ENCODE data around the gene ENPEP.

Gene ENPEP

GRCh38 chr4:110587666-110588285 is 111.8 kb downstream of the ENPEP start:
- DNase-seq (ENCODE audit: low read depth, low spot score) = no peak
- Histone ChIP-seq H3K9me3 (ENCODE audit: low read depth, low read length) (no peaks in the 10 kb centered on the region), H3K36me3 (ENCODE audit: insufficient read depth, low read length) (no peaks in the 10 kb centered on the region), H3K9ac (ENCODE audit: insufficient read length) (no peak overlapping the region), H3K4me3 (no peak overlapping the region), H3K27ac (no peak overlapping the region)
- TF ChIP-seq EZH2 (IDR thresholded peaks at IDR 0.05) (no peak), FOXP2 (optimal IDR thresholded peaks at IDR 0.05; ENCODE audit: control extremely low read depth, extremely low read length, insufficient read depth) (no peak), POLR2AphosphoS5 (IDR thresholded peaks at IDR 0.05; ENCODE audit: borderline replicate concordance, low read depth, low read length) (no peak)

GRCh38 chr4:110589297-110589696 is 113.3 kb downstream of the ENPEP start:
- DNase-seq (ENCODE audit: low read depth, low spot score) = no peak
- TF ChIP-seq POLR2AphosphoS5 (IDR thresholded peaks at IDR 0.05; ENCODE audit: borderline replicate concordance, low read depth, low read length) (no peak), EZH2 (IDR thresholded peaks at IDR 0.05) (no peak), FOXP2 (optimal IDR thresholded peaks at IDR 0.05; ENCODE audit: control extremely low read depth, extremely low read length, insufficient read depth) (no peak)
- H3K9ac ChIP-seq (ENCODE audit: insufficient read length) = no peak overlapping the region
- no peak overlapping the region for H3K27ac ChIP-seq
- no peaks in the 10 kb centered on the region for H3K36me3 ChIP-seq (ENCODE audit: insufficient read depth, low read length)
- H3K9me3 ChIP-seq (ENCODE audit: low read depth, low read length) = no peaks in the 10 kb centered on the region
- H3K4me3 ChIP-seq = no peak overlapping the region

GRCh38 chr4:110595583-110595982 is 119.6 kb downstream of the ENPEP start:
- no peak overlapping the region for H3K27ac ChIP-seq
- H3K9ac ChIP-seq (ENCODE audit: insufficient read length) = no peak overlapping the region
- peaks cover 12% of the 10 kb centered on the region; the same call in 1 of the 2 replicates for H3K9me3 ChIP-seq (ENCODE audit: low read depth, low read length)
- DNase-seq (ENCODE audit: low read depth, low spot score) = no peak
- TF ChIP-seq POLR2AphosphoS5 (IDR thresholded peaks at IDR 0.05; ENCODE audit: borderline replicate concordance, low read depth, low read length) = no peak
- no peak for TF ChIP-seq EZH2 (IDR thresholded peaks at IDR 0.05)
- TF ChIP-seq FOXP2 (optimal IDR thresholded peaks at IDR 0.05; ENCODE audit: control extremely low read depth, extremely low read length, insufficient read depth) = no peak
- no peak overlapping the region for H3K4me3 ChIP-seq
- H3K36me3 ChIP-seq (ENCODE audit: insufficient read depth, low read length) = no peaks in the 10 kb centered on the region

DNA sequence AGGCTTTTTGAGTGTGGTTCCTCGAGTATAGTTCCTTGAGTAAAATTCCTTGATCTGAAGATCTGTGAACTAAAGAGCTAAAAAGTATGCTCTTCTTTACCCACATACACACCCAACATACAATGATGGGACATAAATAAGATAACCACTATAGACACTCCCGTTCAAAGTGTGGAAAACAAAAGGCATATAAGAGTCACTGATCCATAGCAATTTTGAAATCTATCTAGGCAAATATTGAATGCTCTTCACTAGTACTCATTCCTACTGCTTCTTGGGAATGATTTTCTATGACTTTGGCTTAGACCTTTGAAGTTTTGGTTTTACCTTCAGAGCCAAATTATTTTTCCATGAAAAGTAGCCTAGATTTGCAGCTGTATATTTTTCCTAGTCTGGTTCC is 120.5 kb downstream of the ENPEP start:
- DNase-seq (ENCODE audit: low read depth, low spot score) = no peak
- no peaks in the 10 kb centered on the region for H3K36me3 ChIP-seq (ENCODE audit: insufficient read depth, low read length)

DNA sequence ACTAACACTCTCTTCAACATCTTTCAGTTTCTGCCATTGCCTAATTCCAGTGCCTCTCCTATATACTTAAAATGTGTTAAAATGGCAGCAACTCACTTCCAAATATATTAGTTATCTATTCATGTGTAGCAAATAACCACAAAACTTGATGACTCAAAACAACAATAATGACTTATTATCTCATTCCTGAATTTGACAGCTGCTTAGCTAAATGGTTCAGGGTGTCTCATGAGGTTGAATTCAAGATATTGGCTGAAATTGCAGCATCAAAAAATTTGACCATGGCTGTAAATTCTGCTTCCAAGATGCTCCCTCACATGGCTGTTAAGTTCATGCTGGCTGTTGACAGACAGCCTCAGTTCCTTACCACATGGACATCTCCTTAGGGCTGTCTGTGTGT is 121.6 kb downstream of the ENPEP start:
- H3K4me3 ChIP-seq = no peak overlapping the region
- H3K36me3 ChIP-seq (ENCODE audit: insufficient read depth, low read length) = no peaks in the 10 kb centered on the region
- TF ChIP-seq EZH2 (IDR thresholded peaks at IDR 0.05) (no peak), FOXP2 (optimal IDR thresholded peaks at IDR 0.05; ENCODE audit: control extremely low read depth, extremely low read length, insufficient read depth) (no peak), POLR2AphosphoS5 (IDR thresholded peaks at IDR 0.05; ENCODE audit: borderline replicate concordance, low read depth, low read length) (no peak)
- peaks cover 12% of the 10 kb centered on the region; the same call in 1 of the 2 replicates for H3K9me3 ChIP-seq (ENCODE audit: low read depth, low read length)
- H3K27ac ChIP-seq = no peak overlapping the region
- H3K9ac ChIP-seq (ENCODE audit: insufficient read length) = no peak overlapping the region
- DNase-seq (ENCODE audit: low read depth, low spot score) = no peak

More for the DNA sequence above, 120.5 kb downstream of the ENPEP start:
- no peak for TF ChIP-seq EZH2 (IDR thresholded peaks at IDR 0.05)
- no peak overlapping the region for H3K4me3 ChIP-seq
- H3K27ac ChIP-seq = no peak overlapping the region
- peaks cover 12% of the 10 kb centered on the region; the same call in 1 of the 2 replicates for H3K9me3 ChIP-seq (ENCODE audit: low read depth, low read length)
- H3K9ac ChIP-seq (ENCODE audit: insufficient read length) = no peak overlapping the region

- H3K36me3 ChIP-seq (ENCODE audit: insufficient read depth, low read length) = no peaks in the 10 kb centered on the region
- H3K4me3 ChIP-seq = no peak overlapping the region
- no peak overlapping the region for H3K27ac ChIP-seq
- TF ChIP-seq FOXP2 (optimal IDR thresholded peaks at IDR 0.05; ENCODE audit: control extremely low read depth, extremely low read length, insufficient read depth) = no peak
- no peak for TF ChIP-seq EZH2 (IDR thresholded peaks at IDR 0.05)
- no peak for TF ChIP-seq POLR2AphosphoS5 (IDR thresholded peaks at IDR 0.05; ENCODE audit: borderline replicate concordance, low read depth, low read length)
- no peak overlapping the region for H3K9ac ChIP-seq (ENCODE audit: insufficient read length)
- H3K9me3 ChIP-seq (ENCODE audit: low read depth, low read length) = peaks cover 6% of the 10 kb centered on the region; the same call in 1 of the 2 replicates
- DNase-seq (ENCODE audit: low read depth, low spot score) = no peak
Measured at GRCh38 chr4:110602061-110602460, 126.1 kb downstream of the ENPEP start.

DNA sequence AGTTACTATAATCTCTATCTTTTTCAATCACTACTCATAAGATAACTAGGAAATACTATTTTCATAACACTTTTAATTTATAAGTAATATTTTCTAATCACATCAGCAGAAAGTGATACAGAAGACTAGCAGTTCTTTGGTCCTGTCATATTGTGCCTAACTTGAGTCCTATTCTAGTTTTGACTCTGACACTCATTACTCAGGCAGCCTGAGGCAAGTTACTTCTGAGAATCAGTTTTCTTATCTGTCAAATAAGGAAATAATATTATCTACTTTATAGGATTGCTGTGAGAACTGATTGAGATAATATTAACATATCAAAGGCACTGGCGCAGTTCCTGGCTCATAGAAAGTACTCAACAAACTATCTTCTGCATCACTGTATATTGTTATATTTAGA is 129.1 kb downstream of the ENPEP start:
- H3K9ac ChIP-seq (ENCODE audit: insufficient read length) = no peak overlapping the region
- no peak overlapping the region for H3K27ac ChIP-seq
- DNase-seq (ENCODE audit: low read depth, low spot score) = no peak
- H3K9me3 ChIP-seq (ENCODE audit: low read depth, low read length) = no peaks in the 10 kb centered on the region
- no peaks in the 10 kb centered on the region for H3K36me3 ChIP-seq (ENCODE audit: insufficient read depth, low read length)
- TF ChIP-seq POLR2AphosphoS5 (IDR thresholded peaks at IDR 0.05; ENCODE audit: borderline replicate concordance, low read depth, low read length) (no peak), FOXP2 (optimal IDR thresholded peaks at IDR 0.05; ENCODE audit: control extremely low read depth, extremely low read length, insufficient read depth) (no peak), EZH2 (IDR thresholded peaks at IDR 0.05) (no peak)
- H3K4me3 ChIP-seq = no peak overlapping the region

GRCh38 chr4:110609044-110609750 is 133.2 kb downstream of the ENPEP start:
- H3K27ac ChIP-seq = no peak overlapping the region
- no peak for DNase-seq (ENCODE audit: low read depth, low spot score)
- TF ChIP-seq FOXP2 (optimal IDR thresholded peaks at IDR 0.05; ENCODE audit: control extremely low read depth, extremely low read length, insufficient read depth) = no peak
- TF ChIP-seq POLR2AphosphoS5 (IDR thresholded peaks at IDR 0.05; ENCODE audit: borderline replicate concordance, low read depth, low read length) = no peak
- no peak for TF ChIP-seq EZH2 (IDR thresholded peaks at IDR 0.05)

GRCh38 chr4:110610620-110610939 is 134.6 kb downstream of the ENPEP start:
- Histone ChIP-seq H3K9ac (ENCODE audit: insufficient read length) (no peak overlapping the region), H3K4me3 (no peak overlapping the region), H3K36me3 (ENCODE audit: insufficient read depth, low read length) (no peaks in the 10 kb centered on the region), H3K9me3 (ENCODE audit: low read depth, low read length) (no peaks in the 10 kb centered on the region), H3K27ac (no peak overlapping the region)
- no peak for TF ChIP-seq EZH2 (IDR thresholded peaks at IDR 0.05)
- TF ChIP-seq POLR2AphosphoS5 (IDR thresholded peaks at IDR 0.05; ENCODE audit: borderline replicate concordance, low read depth, low read length) = no peak
- TF ChIP-seq FOXP2 (optimal IDR thresholded peaks at IDR 0.05; ENCODE audit: control extremely low read depth, extremely low read length, insufficient read depth) = no peak
- DNase-seq (ENCODE audit: low read depth, low spot score) = no peak

More at GRCh38 chr4:110609044-110609750, 133.2 kb downstream of the ENPEP start:
- Histone ChIP-seq H3K9ac (ENCODE audit: insufficient read length) (no peak overlapping the region), H3K4me3 (no peak overlapping the region), H3K36me3 (ENCODE audit: insufficient read depth, low read length) (no peaks in the 10 kb centered on the region), H3K9me3 (ENCODE audit: low read depth, low read length) (no peaks in the 10 kb centered on the region)

Data from SK-N-MC (cell line).